Fibroblast of mammary gland (primary cell): Measurements from ENCODE around the gene CDH11.

Source experiments
- DNase-seq: peaks from one replicate; pipeline ENCODE4 v3.0.0-alpha.2; 2010; ENCODE audit warnings: low read depth
- H3K4me3 ChIP-seq: 2 replicates; pipeline ENCODE4 v1.5.1; 2011; ENCODE audit warnings: low read depth, mild to moderate bottlenecking, low read length, moderate library complexity; ENCODE audit not compliant: control insufficient read depth
- TF ChIP-seq, protein P1 (sequence below): conservative IDR thresholded peaks from 2 replicates; pipeline ENCODE4 v1.5.1; 2011; ENCODE audit warnings: low read depth, low read length, inconsistent platforms; ENCODE audit not compliant: control insufficient read depth, insufficient read depth

Gene CDH11

DNA sequence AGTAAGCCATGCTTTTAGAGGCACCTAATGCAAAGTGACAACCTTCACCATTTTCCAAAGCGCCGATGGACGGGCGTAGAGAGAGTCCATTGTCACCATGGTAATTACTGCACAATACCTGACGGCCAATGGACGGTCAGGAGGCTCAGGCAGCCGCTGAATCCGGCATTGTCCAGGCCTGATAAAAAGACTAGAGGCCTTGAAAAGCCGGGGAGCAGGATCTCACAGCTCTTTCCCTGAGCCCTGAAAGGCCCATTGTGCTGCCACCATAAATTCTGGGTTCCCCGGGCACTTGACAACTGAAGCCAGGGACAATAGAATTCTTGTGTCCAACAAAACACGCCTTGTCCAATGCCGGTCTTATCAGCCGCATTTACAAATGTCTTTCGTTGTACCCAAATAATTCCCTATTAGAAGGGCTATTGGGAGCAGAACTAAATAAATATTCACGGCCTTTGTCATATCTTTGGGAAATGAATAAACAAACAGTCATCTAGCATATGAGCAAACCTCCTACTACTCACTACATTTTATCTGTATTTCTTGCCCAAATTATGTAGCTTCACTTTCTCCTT lies 62.4 kb downstream of the CDH11 start:
- H3K4me3 ChIP-seq, result no peak overlapping the region
- TF ChIP-seq, protein P1, sequence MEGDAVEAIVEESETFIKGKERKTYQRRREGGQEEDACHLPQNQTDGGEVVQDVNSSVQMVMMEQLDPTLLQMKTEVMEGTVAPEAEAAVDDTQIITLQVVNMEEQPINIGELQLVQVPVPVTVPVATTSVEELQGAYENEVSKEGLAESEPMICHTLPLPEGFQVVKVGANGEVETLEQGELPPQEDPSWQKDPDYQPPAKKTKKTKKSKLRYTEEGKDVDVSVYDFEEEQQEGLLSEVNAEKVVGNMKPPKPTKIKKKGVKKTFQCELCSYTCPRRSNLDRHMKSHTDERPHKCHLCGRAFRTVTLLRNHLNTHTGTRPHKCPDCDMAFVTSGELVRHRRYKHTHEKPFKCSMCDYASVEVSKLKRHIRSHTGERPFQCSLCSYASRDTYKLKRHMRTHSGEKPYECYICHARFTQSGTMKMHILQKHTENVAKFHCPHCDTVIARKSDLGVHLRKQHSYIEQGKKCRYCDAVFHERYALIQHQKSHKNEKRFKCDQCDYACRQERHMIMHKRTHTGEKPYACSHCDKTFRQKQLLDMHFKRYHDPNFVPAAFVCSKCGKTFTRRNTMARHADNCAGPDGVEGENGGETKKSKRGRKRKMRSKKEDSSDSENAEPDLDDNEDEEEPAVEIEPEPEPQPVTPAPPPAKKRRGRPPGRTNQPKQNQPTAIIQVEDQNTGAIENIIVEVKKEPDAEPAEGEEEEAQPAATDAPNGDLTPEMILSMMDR, result no peak
- no peak for DNase-seq

DNA sequence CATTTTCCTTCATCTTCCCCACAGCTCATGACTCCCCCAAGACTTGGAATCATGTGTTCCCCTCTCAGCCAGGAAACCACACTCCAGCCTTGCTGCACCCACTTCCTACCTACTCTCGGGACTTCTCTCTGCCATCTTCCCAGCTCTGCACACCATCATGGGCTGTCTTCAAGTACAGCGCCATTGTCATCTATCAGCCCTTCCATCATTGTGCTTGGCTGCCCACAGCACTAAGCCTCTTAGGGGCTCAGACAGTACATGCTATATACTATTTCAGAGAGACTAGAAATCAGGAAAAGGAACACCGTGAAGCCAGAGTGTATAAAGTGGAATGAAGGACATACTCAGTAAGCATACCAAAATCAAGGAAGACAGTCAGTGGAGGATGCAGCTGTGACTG lies 64.7 kb downstream of the CDH11 start:
- DNase-seq, result no peak
- no peak overlapping the region for H3K4me3 ChIP-seq
- TF ChIP-seq, protein P1, result no peak

DNA sequence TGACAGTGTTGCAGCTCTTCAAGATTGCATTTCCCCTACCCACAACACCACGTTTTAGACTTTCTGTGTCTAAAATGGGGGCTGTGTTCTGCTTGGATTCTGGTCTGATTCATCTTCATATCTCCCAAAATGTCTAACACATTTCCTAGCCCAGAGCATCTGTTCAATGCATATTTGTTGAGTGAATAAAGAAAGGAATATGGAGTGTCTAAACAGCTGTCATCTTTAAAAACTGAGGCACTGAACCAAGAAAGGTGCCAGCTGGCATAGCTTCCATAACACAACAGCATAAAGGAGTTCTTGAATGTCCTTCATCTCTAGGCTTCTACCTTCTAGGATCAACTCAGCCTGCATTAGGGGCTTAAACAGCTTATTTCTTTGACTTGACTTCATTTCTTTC lies 67.4 kb downstream of the CDH11 start:
- no peak for DNase-seq
- TF ChIP-seq, protein P1, result no peak
- no peak overlapping the region for H3K4me3 ChIP-seq

DNA sequence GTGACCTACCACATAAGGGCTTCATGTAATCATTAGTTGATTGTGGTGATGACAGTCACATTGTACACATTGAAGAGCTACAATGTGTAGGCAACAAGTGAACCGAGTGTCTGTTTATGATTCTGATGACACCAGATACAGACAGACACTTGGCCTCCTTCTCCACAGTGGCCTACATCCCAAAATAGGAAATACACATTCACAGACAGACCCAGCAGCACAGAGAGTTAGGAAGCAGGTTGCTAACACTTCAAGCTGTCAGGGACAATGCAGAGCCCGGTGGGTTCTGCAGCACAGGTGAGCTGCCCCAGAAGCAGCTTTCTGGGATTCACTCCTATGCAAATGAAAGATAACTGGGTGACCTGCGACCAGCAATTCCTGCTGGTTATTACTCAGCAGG lies 72.2 kb downstream of the CDH11 start:
- DNase-seq, result no peak

DNA sequence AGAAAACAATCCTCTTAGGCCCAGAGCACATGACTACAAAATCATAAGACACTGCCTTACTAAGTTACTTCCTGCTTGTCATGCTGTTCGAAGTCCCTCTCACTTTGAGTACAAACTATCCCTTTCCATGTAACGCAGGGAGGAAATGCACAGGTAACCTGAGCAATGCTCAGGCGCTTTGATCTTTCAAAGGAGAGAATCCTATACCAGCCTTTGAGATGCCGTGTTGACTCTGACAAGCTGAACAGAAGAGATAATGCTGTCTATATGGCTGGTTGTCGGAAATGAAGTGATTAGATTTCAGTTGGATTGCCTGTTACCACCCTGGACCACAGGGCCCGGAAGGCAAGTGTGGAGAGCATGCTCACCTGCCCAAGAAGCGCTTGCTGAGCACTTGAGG lies 75.9 kb downstream of the CDH11 start:
- TF ChIP-seq, protein P1, result no peak

More for the DNA sequence above, 72.2 kb downstream of the CDH11 start:
- no peak overlapping the region for H3K4me3 ChIP-seq
- TF ChIP-seq, protein P1, result no peak

DNA sequence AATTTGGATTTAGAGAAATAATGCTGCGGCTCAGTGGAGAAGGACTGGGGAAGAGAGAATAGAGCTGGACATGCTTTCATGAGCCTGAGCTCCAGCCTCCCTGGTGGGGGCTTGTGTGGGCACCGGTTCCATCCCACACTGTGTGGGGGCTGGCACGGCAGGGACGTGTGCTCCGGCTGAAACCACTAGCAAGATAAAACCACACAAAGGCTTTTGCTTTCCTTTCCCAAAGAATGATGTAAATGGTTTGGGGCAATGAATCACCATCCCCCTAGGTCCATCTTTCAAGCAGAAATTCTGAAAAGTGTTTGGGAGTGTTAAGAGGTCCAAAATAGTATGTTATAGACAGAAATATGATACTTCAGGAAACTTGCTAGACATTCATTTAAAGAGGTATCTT lies 77.0 kb downstream of the CDH11 start:
- TF ChIP-seq, protein P1, result no peak
- peak; percentile 74 for DNase-seq
- no peak overlapping the region for H3K4me3 ChIP-seq

More for the DNA sequence above, 75.9 kb downstream of the CDH11 start:
- H3K4me3 ChIP-seq, result no peak overlapping the region
- no peak for DNase-seq

DNA sequence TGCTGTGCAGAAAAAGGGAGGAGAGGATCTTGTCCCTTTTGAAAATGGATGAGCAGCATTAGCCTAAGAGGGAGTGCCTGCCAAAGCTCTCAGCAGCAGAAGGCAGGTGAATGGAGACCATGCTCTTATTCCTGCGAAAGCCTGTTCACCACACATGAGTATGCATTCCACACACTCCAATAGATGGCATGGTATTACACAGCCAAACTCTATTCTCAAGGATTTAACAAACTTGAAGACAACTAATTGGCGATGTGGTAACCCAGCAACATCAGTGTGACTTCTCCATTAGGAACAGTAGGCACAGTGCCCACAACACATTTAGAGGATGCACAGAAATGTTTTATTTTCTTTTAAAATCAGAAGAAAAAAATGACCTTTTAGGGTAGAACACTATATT lies 77.8 kb downstream of the CDH11 start:
- DNase-seq, result no peak
- H3K4me3 ChIP-seq, result no peak overlapping the region
- TF ChIP-seq, protein P1, result no peak
